Vagina (tissue), 2 donors: ENCODE data around the gene NDUFAB1.

Source experiments
- CTCF ChIP-seq, 3 experiments: fragments of 450-650 bp in 2 of 3; fragments of 200-600 bp in 1 of 3; sonication (generic) in 1 of 3; IDR thresholded peaks; one replicate each; pipeline ENCODE4 v1.5.1; 2017 to 2019; ENCODE audit warnings: antibody characterized with exemption in 3 of 3, mild to moderate bottlenecking in 2 of 3, moderate library complexity in 2 of 3
- POLR2AphosphoS5 ChIP-seq, 2 donors: sonication (generic); formaldehyde crosslinking; IDR thresholded peaks; one replicate each; pipeline ENCODE4 v1.9.0; 2017; ENCODE audit warnings: antibody characterized with exemption in 2 of 2, mild to moderate bottlenecking in 2 of 2, low read depth in 1 of 2; ENCODE audit not compliant: insufficient read depth in 1 of 2

- no peak for TF ChIP-seq CTCF (IDR thresholded peaks at IDR 0.05)
- TF ChIP-seq POLR2AphosphoS5 (IDR thresholded peaks at IDR 0.05; ENCODE audit: insufficient read depth in 1 of 2, low read depth in 1 of 2), result no peak
Observed at GRCh38 chr16:23572394-23572793, 23.7 kb downstream of the NDUFAB1 start.
